Coronary artery (tissue), 2 donors: ENCODE data around the gene KMT2D.
A peak's percentile ranks its signal among the peaks of the same experiment; 100 is the strongest.

Source experiments
- DNase-seq: peaks from one replicate; pipeline ENCODE4 v3.0.0-alpha.2; 2017; ENCODE audit warnings: low spot score
- H3K27ac ChIP-seq, 2 donors: fragments of 200-600 bp; sonication (generic); one replicate each; pipeline ENCODE4 v1.5.1; 2016 to 2019
- H3K4me3 ChIP-seq: fragments of 200-600 bp; sonication (generic); 2 replicates; pipeline ENCODE4 v1.5.1; 2016; ENCODE audit warnings: mild to moderate bottlenecking, moderate library complexity
- TF ChIP-seq, protein P1 (sequence below): fragments of 200-600 bp; sonication (generic); IDR thresholded peaks from one replicate; pipeline ENCODE4 v1.5.1; 2019; ENCODE audit warnings: antibody characterized with exemption

The KMT2D gene

DNA sequence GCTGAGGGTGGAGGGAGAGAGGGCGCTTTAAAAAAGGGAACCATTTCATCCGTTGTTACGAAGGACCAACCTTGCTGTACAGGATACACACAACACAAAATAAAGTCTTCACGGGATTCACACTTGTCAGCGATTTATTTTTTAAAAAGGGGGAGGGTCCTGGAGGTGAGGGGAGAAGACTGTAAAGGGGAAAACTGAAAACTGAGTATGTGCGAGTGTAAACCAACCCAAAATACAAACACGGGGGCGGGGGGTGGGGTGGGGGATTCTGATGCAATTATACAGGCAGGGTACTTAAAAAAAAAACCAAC, 41.5 kb downstream of the KMT2D start:
- H3K27ac ChIP-seq = peak overlapping the region; percentile 90 to 94
- DNase-seq = no peak
- H3K4me3 ChIP-seq = peak overlapping the region; percentile 82
- TF ChIP-seq, protein P1, sequence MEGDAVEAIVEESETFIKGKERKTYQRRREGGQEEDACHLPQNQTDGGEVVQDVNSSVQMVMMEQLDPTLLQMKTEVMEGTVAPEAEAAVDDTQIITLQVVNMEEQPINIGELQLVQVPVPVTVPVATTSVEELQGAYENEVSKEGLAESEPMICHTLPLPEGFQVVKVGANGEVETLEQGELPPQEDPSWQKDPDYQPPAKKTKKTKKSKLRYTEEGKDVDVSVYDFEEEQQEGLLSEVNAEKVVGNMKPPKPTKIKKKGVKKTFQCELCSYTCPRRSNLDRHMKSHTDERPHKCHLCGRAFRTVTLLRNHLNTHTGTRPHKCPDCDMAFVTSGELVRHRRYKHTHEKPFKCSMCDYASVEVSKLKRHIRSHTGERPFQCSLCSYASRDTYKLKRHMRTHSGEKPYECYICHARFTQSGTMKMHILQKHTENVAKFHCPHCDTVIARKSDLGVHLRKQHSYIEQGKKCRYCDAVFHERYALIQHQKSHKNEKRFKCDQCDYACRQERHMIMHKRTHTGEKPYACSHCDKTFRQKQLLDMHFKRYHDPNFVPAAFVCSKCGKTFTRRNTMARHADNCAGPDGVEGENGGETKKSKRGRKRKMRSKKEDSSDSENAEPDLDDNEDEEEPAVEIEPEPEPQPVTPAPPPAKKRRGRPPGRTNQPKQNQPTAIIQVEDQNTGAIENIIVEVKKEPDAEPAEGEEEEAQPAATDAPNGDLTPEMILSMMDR = no peak

DNA sequence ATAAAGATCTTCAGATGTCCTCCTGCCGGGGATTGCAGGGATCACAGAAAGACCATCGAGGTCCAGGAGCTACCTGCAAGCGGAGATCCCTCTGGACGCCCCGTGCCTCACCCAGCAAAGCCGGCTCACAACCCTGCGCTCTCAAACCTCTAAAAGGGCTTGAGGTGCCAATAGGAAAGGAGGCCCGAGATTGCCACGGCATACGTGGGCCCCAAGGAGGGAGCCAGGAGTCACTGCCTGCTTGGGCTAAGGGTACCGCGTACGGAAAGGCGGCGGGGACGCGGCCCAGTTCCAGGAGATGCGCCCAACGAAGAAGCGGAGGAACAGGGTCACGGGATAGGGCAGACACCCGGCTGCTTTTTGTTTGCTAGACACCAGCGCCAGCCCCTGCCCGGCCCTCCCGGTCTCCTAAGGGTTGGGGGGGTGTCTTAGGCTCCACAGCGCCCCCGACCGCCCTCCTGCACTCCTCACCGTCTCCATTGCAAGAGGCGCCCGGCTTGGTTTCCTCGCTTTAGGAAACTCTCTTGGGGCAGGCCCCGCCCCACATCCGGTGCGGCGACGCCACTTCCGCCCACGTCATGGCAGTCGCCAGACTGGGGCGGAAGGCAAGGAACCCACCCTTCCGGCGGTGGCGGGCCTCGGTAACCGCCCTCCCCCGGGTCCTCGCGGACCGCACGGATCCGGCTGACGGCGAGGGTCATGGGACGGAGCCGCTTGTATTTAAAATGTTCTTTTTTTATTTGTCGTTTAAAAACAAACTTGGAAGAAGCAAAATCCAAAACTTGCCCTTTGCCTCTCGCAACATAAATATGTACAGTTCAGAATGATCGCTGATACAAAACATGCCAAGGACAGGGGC, 42.1 kb downstream of the KMT2D start, which contains the start of gene PRKAG1:
Gene PRKAG1 (minus strand): TSS at position 516 of the 859 bp plus-strand sequence. CDS start 36 bp downstream, at position 480.
- H3K4me3 ChIP-seq = peak within 1 kb of the TSS; percentile 82
- peak within 1 kb of the TSS; percentile 90 to 94 for H3K27ac ChIP-seq
- TF ChIP-seq, protein P1 = peak; percentile 24
- DNase-seq = peak; percentile 97

DNA sequence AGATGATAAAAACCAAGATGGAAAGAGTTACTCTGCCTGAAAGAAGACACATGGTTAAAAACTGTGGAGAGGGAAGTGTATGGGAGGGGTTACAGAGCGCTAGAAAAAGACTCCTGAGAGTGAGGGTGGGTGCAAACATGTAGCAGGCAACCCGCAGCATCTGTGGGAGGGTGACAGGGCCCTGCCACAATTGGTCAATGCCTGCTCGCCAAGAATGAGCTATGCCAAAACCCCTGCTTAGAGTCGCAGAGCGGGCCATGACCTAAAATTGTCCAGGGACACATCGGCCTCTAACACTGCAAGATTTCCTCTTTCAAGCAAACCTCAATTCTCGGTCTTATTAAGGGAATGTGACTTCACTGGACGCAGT, 42.7 kb downstream of the KMT2D start:
- Histone ChIP-seq H3K4me3 (peak overlapping the region; percentile 82), H3K27ac (peak overlapping the region; percentile 90 to 94)
- peak; percentile 78 for DNase-seq
- TF ChIP-seq, protein P1 = no peak

DNA sequence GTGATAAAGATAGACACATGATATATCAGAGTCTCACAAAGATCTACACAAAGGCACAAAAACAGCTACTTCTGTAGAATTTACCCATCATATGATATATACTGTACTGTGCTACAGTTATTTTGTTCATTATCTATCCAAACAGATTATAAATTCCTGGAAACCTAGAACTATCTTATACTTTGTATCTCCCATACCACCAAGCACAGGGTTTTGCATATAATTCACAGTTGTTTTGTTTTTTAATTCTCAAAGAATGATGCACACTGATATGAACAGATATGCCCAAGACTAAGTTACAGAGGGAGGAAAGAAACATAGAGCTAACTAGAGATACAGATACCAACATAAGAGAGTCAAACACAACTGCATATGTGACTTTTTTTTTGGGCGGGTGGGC, 45.4 kb downstream of the KMT2D start:
- H3K27ac ChIP-seq = no peak overlapping the region
- DNase-seq = no peak
- TF ChIP-seq, protein P1 = no peak
- no peak overlapping the region for H3K4me3 ChIP-seq

DNA sequence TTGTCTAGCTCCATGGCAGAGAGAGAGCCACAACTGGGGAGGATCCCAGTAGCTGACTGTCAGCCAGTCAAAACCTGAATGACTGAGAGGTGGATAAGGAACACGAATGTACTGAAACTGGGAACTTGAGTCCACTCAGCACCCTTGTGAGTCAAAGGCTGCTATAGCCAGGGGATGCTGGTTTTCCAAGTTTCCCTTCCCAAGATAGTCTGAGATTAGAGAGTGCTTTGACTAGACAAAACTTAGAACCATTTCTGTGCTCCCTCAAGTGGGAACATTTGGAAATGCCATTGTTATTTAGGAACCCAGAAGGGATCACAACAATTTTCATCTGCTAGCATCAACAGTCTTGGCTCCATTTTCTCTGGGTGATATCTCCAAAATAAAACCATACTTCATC, 46.0 kb downstream of the KMT2D start:
- DNase-seq = no peak
- TF ChIP-seq, protein P1 = no peak
- Histone ChIP-seq H3K4me3 (no peak overlapping the region), H3K27ac (no peak overlapping the region)

DNA sequence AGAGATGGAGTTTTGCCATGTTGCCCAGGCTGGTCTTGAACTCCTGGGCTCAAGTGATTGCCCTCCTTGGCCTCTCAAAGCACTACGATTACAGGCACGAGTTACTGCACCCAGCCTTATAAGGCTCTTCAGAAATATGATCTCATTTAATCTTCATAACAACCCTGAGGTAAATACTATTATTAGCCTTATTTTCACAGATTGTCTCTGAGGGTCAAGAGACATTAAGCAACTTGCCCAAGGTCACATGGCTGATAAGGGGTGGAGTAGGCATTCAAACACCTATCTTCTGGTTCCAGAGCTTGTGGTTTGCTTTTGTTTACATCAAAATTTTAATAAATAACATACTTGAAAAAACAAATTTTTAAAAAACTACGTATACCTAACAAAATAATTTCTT, 47.2 kb downstream of the KMT2D start:
- no peak for DNase-seq
- H3K4me3 ChIP-seq = no peak overlapping the region
- TF ChIP-seq, protein P1 = no peak
- H3K27ac ChIP-seq = no peak overlapping the region

DNA sequence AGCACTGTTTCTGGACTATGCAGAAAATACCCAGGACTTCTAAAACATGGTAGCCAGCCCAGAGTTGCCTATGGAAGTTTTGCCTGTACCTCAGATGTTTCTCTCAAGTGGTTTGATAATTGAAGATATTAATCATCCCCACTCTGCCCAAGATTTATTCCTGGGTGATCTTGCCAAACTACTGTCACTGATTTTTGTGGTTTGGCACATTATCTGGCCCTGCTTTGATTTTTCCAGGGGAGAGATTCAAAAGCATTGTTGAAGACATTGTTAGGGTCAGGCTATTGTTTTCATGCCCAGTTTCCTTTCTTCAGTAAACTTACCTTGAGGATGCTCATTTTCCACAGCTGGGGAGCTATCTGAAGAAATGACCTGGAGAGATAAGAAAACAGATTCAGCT, 47.9 kb downstream of the KMT2D start:
- TF ChIP-seq, protein P1 = no peak
- DNase-seq = no peak
- H3K4me3 ChIP-seq = no peak overlapping the region
- H3K27ac ChIP-seq = no peak overlapping the region
